AG08396 (cell line): ENCODE results near the gene CDC6.
A peak's percentile ranks its signal among the peaks of the same experiment; 100 is the strongest.

ENCODE experiments used
- DNase-seq: peaks from one replicate; pipeline ENCODE4 v3.0.0; 2012; ENCODE audit warnings: low spot score, mixed read lengths

The CDC6 gene

GRCh38 chr17:40340880-40341807 is 53.5 kb downstream of the CDC6 start:
- DNase-seq: peak; percentile 86

- DNase-seq: peak; percentile 88
These were observed 54.3 kb downstream of the CDC6 start for GRCh38 chr17:40341808-40342503.

GRCh38 chr17:40342504-40343218 is 55.0 kb downstream of the CDC6 start:
- DNase-seq: no peak

DNA sequence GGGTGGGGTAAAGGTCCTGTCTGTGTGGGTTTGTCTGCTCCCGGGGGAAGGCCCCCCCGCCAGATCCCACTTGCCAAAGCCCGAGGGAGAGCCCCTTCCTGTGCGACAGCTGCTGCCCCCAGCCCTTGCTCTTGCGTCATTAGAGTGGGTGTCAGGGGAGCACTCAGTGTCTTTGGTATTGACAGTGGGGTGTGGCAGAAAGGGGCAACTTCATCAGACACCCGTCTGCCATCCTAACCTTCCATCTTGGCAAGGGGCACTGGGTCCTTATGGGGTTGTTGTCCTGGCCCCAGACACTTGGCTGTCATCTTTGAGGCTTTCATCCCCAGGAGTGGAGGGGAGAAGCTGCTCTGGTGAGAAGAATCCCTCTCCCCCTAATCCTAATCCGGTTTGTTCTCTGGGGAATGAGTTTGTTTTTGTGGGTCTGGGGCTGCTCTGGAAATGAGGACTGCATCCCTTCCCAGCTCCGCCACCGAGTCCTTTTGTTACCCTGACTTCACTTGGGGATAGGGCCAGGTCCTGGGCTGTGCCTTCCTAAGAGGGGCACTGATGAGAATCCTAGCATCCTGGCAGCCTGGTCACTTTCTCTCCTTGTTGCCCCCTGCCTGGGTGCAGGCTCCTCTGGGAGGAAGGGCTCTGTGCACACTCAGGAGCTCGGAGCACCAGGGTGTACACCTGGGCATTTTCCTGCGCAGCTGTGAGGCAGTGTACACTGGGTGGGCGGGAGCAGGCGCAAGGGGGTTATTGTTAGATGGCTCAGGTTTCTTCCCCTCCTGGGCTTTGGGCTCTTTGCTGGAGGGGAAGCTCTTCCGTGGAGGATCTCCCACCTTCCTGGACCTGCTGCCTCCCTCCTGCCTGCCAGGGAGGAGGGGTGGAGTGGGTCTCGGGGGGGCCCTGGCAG is 55.8 kb downstream of the CDC6 start:
- no peak for DNase-seq

DNA sequence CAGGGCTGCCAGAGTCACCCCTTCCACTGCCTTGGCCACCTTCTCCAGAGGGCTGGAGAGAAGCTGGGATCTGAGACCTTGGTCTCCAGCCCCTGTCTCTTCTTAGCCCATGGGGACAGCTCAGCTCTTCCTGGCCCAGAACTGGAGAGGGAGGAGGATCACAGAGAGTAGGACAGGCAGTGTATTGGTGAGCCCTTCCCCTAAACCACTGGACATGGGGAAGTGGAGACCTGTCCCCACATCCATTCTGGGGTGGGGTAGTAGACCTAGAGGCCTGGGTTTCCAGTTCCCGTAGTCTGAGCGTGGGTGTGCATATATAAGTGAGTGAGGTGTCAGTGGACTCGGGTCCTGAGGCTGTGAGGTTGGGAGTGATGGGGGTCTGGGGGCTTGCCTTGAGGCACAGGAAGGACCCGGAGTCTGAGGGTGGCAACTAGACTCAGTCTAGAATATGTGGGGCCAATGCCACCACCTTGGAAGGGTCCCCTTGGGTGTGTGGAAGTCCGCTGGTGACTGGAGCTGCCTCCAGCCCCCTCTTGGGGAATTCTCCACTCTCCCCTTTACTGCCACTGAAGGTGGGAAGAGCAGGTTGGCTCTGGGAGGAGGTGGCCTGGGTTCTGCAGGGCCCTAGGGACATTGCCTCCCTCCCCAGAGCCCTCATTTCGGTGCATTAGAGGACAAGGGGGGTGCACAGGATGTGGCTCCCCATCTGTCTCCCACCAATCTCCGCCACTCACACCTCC is 56.9 kb downstream of the CDC6 start:
- DNase-seq: peak; percentile 73

GRCh38 chr17:40345161-40345993 is 57.7 kb downstream of the CDC6 start:
- peak; percentile 67 for DNase-seq

DNA sequence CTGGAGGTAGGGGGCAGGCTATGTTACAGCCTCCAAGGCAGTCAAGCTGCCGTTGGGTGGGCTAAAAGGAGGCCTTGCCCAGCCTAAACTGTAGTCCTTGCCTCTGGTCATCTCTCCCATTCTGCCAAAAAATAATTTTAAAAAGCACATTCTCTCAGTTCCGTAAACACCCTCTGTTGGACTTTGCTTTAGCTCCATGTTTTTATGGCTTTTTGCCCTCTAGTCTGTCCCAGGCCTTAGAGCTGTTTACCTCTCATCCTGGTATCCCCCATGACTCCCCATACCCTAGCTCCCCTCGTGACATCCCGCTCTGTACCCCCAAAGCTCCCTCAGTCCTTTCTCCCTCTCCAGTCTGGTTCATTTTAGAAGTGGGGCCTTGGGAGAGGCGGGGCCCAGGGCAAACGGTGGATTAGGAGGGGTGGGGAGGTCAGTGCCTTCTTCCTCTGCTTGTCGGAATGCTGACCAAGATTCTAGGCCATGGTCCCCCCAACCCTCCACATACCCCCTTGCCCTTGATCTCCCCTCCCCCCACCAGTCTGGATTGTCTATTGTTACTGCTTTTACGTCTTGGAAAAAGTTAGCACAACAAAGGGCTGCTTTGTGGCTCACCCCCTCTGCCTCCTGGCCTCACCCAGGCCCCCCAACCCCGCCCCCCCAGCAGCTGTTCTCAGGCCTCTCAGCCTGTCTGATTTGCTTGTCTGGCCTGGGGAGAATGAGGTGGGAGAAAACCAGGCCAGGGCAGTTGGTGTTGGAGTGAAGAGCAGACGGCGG is 58.5 kb downstream of the CDC6 start:
- DNase-seq: no peak

- no peak for DNase-seq
These were observed 59.1 kb downstream of the CDC6 start for GRCh38 chr17:40346765-40347158.

GRCh38 chr17:40347319-40348135 is 59.8 kb downstream of the CDC6 start:
- DNase-seq: no peak

- no peak for DNase-seq
These were observed 60.4 kb downstream of the CDC6 start for GRCh38 chr17:40348136-40348504.

GRCh38 chr17:40348562-40349476 is 61.1 kb downstream of the CDC6 start:
- no peak for DNase-seq

GRCh38 chr17:40349477-40349894 is 61.8 kb downstream of the CDC6 start:
- DNase-seq: no peak

DNA sequence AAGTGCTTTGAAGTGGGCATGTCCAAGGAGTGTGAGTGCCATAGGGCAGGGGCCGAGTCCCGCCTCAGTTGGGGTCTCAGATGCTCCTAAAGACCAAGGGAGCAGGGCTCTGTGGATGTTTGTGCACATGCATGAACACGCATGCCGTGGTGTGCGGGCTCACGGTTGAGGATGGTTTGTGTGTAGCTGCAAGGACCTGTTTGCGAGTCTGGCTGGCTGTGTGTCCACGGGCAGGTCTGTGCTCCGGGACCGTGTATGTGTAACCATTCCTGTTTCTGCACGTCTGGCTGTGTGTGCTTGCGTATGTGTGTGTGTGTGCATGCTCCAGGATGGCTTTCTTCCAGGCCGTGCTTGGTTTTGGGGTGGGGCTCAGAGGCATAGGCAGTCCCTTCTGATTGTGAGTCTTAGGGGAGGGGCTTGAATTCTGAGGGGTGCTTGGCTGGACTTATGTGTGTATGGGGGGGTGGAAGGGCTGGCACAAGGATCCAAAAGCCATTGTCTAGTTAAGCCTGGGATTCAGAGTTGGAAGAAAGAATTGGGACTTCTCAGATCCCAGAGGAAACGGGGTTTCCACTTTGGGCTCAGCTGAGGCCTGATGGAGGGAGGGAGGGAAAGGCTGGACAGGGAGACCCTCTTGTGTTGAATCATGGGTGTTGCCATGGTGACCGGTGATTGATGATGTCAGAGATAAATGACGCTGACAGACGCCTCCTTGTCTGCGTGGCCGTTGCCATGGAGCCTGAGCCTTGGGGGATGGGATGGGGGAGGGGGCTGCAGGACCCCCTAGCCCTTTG is 62.4 kb downstream of the CDC6 start:
- DNase-seq: no peak

- DNase-seq: no peak
These were observed 63.1 kb downstream of the CDC6 start for GRCh38 chr17:40350689-40351358.

DNA sequence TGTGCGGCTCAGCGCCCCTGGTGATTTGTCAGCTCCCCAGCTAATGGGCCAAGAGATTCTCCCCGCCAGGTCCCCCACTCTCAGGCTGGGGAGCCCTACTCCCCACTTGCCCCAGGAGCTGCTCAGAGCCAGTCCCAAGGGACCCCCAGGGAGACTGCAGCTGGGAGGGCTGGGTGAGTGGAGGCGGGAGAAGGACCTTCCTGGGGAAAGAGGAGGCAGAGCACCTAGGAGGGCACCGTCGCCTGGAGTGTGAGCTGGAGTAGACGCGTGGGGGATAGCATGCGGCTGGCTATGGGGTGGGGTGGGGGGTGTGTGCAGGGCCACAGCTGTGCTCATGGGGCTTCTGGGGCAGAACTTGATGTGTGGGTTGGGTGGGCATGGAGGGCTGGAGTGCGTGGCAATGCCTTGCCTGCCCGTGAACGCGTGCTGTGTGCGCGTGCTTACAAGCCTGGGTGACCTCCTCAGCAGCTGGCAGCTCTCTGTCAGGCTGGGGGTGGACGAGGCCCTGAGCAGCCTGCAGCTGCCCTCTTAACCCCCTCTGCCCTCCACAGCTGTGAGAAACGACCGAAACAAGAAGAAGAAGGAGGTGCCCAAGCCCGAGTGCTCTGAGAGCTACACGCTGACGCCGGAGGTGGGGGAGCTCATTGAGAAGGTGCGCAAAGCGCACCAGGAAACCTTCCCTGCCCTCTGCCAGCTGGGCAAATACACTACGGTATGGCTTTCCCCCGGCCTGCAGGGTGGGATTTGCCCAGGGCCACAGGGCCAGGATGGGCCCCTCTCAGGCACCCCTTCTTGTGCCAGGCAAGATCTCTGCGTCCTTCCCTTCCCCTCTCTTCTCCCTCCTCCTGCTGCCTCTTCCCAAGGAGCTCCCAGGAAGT is 63.9 kb downstream of the CDC6 start:
- no peak for DNase-seq
